ENCODE measurements around the gene RHOJ. TPM values are rescaled to one million over a fixed set of nuclear protein-coding genes. Genes with fewer than 3 reads are reported as not detected.

RHOJ gene
- polyA plus RNA-seq, 1 experiment = 62.7 TPM

- peak overlapping the region; percentile 97 for H3K27ac ChIP-seq (ENCODE audit: low read depth, low read length)
Measured at GRCh38 chr14:63205044-63205575, 867 bp downstream of the RHOJ start.

GRCh38 chr14:63205866-63206265 is 1.6 kb downstream of the RHOJ start:
- H3K27ac ChIP-seq (ENCODE audit: low read depth, low read length) = no peak overlapping the region
- no peak for DNase-seq (ENCODE audit: low read depth, low spot score)
- H3K9me3 ChIP-seq (ENCODE audit: control insufficient read depth, insufficient read depth, low read length) = no peaks in the 10 kb centered on the region
- TF ChIP-seq, protein P1, sequence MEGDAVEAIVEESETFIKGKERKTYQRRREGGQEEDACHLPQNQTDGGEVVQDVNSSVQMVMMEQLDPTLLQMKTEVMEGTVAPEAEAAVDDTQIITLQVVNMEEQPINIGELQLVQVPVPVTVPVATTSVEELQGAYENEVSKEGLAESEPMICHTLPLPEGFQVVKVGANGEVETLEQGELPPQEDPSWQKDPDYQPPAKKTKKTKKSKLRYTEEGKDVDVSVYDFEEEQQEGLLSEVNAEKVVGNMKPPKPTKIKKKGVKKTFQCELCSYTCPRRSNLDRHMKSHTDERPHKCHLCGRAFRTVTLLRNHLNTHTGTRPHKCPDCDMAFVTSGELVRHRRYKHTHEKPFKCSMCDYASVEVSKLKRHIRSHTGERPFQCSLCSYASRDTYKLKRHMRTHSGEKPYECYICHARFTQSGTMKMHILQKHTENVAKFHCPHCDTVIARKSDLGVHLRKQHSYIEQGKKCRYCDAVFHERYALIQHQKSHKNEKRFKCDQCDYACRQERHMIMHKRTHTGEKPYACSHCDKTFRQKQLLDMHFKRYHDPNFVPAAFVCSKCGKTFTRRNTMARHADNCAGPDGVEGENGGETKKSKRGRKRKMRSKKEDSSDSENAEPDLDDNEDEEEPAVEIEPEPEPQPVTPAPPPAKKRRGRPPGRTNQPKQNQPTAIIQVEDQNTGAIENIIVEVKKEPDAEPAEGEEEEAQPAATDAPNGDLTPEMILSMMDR (IDR thresholded peaks at IDR 0.05; ENCODE audit: low read depth, low read length) = no peak
- CTCF ChIA-PET = interaction anchor here (0.7 to 1.4 kb wide), 2 partner anchors 31 to 1043 kb away, joined by 3 read pairs; no protein-coding TSS in a partner anchor
- POLR2A ChIA-PET = no interaction called here
- H3K27me3 ChIP-seq (ENCODE audit: control insufficient read depth, insufficient read depth, low read length) = no peaks in the 10 kb centered on the region
- peak overlapping the region; percentile 77 for H3K4me3 ChIP-seq (ENCODE audit: low read depth, low read length)

More at GRCh38 chr14:63205044-63205575, 867 bp downstream of the RHOJ start:
- POLR2A ChIA-PET = interaction anchor here (1.3 to 1.6 kb wide), 2 partner anchors 18 to 70 kb away, joined by 3 to 5 read pairs; no protein-coding TSS in a partner anchor
- no peaks in the 10 kb centered on the region for H3K9me3 ChIP-seq (ENCODE audit: control insufficient read depth, insufficient read depth, low read length)
- peak overlapping the region; percentile 77 for H3K4me3 ChIP-seq (ENCODE audit: low read depth, low read length)
- TF ChIP-seq, protein P1 (IDR thresholded peaks at IDR 0.05; ENCODE audit: low read depth, low read length) = no peak
- CTCF ChIA-PET = interaction anchor here (0.7 to 2.0 kb wide), 3 partner anchors 31 to 1042 kb away, joined by 3 to 5 read pairs (median 3); no protein-coding TSS in a partner anchor
- DNase-seq (ENCODE audit: low read depth, low spot score) = no peak
- H3K27me3 ChIP-seq (ENCODE audit: control insufficient read depth, insufficient read depth, low read length) = no peaks in the 10 kb centered on the region

DNA sequence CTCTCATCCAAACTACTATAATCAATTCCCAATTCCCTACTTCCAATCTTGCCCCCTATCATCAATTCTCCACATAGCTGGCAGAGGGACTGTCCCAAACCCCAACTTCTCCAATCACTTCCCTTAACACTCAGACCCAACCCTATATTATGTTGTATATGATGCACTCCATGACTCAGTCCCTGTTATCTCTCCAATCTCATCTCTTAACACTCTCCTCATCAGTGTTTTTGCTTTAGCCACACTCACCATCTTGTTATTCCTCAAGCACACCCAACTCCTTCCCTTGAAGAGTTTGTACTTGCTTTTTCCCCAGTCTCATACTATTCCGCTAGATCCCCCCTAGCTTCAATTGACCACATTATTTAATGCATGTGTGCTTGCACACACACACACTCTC is 4.9 kb downstream of the RHOJ start:
- CTCF ChIA-PET = no interaction called here

GRCh38 chr14:63210812-63211211 is 6.6 kb downstream of the RHOJ start:
- H3K27me3 ChIP-seq (ENCODE audit: control insufficient read depth, insufficient read depth, low read length) = no peaks in the 10 kb centered on the region
- no peak overlapping the region for H3K27ac ChIP-seq (ENCODE audit: low read depth, low read length)
- DNase-seq (ENCODE audit: low read depth, low spot score) = no peak
- TF ChIP-seq, protein P1 (IDR thresholded peaks at IDR 0.05; ENCODE audit: low read depth, low read length) = no peak
- no peak overlapping the region for H3K4me3 ChIP-seq (ENCODE audit: low read depth, low read length)
- ChIA-PET CTCF (interaction anchor here (1.4 kb wide), 1 partner anchor 66 kb away, joined by 7 read pairs; no protein-coding TSS in a partner anchor), POLR2A (no interaction called here)
- no peaks in the 10 kb centered on the region for H3K9me3 ChIP-seq (ENCODE audit: control insufficient read depth, insufficient read depth, low read length)

More for the DNA sequence above, 4.9 kb downstream of the RHOJ start:
- H3K4me3 ChIP-seq (ENCODE audit: low read depth, low read length) = no peak overlapping the region
- H3K27me3 ChIP-seq (ENCODE audit: control insufficient read depth, insufficient read depth, low read length) = no peaks in the 10 kb centered on the region
- TF ChIP-seq, protein P1 (IDR thresholded peaks at IDR 0.05; ENCODE audit: low read depth, low read length) = no peak
- POLR2A ChIA-PET = no interaction called here
- no peaks in the 10 kb centered on the region for H3K9me3 ChIP-seq (ENCODE audit: control insufficient read depth, insufficient read depth, low read length)
- DNase-seq (ENCODE audit: low read depth, low spot score) = no peak
- H3K27ac ChIP-seq (ENCODE audit: low read depth, low read length) = no peak overlapping the region

GRCh38 chr14:63212209-63212608 is 8.0 kb downstream of the RHOJ start:
- TF ChIP-seq, protein P1 (IDR thresholded peaks at IDR 0.05; ENCODE audit: low read depth, low read length) = peak; percentile 29; the same call in 1 of the 2 replicates
- H3K4me3 ChIP-seq (ENCODE audit: low read depth, low read length) = no peak overlapping the region
- H3K27ac ChIP-seq (ENCODE audit: low read depth, low read length) = no peak overlapping the region
- ChIA-PET POLR2A (no interaction called here), CTCF (interaction anchor here (1.3 kb wide), 1 partner anchor 8 kb away, joined by 4 read pairs; the partner anchor contains the start of gene RHOJ)
- no peaks in the 10 kb centered on the region for H3K27me3 ChIP-seq (ENCODE audit: control insufficient read depth, insufficient read depth, low read length)
- H3K9me3 ChIP-seq (ENCODE audit: control insufficient read depth, insufficient read depth, low read length) = no peaks in the 10 kb centered on the region
- no peak for DNase-seq (ENCODE audit: low read depth, low spot score)
